ENCODE data around the gene ST13. TPM values are rescaled to one million over a fixed set of nuclear protein-coding genes. Genes with fewer than 3 reads are reported as not detected.
"Not testable (repeated sequence)": the region's sequence is repeated elsewhere in the genome, so short reads cannot be mapped to it uniquely, and the experiment has no call there.

Gene ST13
- total RNA-seq, 2 experiments from 2014 or later = 240 to 263 TPM

- Mint-ChIP-seq H3K36me3 (peaks cover 41% of the 10 kb centered on the region), H3K4me1 (ENCODE audit: low read depth) (no peaks in the 10 kb centered on the region), H3K4me3 (no peak overlapping the region), H3K27me3 (no peaks in the 10 kb centered on the region), H3K9me3 (no peaks in the 10 kb centered on the region), H3K27ac (no peak overlapping the region)
- intact Hi-C loops (cut with micrococcal nuclease) = no loop called here
- ChIA-PET POLR2A (interaction anchor here (0.6 kb wide), 1 partner anchor 92 kb away, joined by 3 read pairs; no protein-coding TSS in a partner anchor), CTCF (interaction anchor here (0.8 to 0.9 kb wide), 2 partner anchors 16 to 152 kb away, joined by 3 to 4 read pairs; no protein-coding TSS in a partner anchor)
- DNase-seq = no peak
These were observed 21.8 kb downstream of the ST13 start for GRCh38 chr22:40834619-40835018.

- ChIA-PET POLR2A (no interaction called here), CTCF (interaction anchor here (1.3 kb wide), 1 partner anchor 146 kb away, joined by 3 read pairs; no protein-coding TSS in a partner anchor)
- no peak for DNase-seq
- Mint-ChIP-seq H3K4me1 (ENCODE audit: low read depth) (no peaks in the 10 kb centered on the region), H3K4me3 (no peak overlapping the region), H3K27me3 (no peaks in the 10 kb centered on the region), H3K36me3 (peaks cover 31% of the 10 kb centered on the region), H3K27ac (no peak overlapping the region), H3K9me3 (no peaks in the 10 kb centered on the region)
- intact Hi-C loops (cut with micrococcal nuclease) = no loop called here
These were observed 27.3 kb downstream of the ST13 start for GRCh38 chr22:40829131-40829530.

DNA sequence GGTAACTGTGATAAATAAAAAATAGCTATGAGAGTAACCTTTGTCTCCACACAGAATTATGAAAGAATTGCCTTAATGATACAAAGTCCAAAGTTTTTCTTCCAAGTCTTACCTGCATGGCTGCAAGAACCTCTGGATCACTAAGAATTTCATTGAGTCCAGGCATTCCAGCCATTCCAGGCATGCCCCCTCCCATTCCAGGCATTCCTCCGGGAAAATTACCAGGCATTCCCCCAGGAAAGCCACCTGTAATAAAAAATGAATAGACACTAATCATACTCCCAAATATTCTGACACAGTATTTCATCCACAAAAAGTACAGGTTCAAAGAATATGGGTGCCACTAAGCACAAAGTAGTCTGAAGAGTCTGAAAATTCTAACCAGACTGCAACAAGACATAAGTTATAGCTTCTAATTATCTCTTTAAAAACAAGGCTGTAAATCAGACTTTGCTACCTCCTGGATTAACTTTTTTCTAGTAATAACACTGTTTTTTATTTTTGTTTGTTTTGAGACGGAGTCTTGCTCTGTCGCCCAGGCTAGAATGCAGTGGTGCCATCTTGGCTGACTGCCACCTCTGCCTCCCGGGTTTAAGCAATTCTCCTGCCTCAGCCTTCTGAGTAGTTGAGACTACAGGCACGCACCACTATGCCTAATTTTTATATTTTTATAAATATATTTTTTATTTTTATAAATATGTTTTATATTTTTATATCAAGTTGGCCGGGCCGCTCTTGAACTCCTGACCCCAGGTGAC, 29.3 kb downstream of the ST13 start:
- Mint-ChIP-seq H3K27me3 (no peaks in the 10 kb centered on the region), H3K27ac (no peak overlapping the region), H3K4me3 (no peak overlapping the region), H3K4me1 (ENCODE audit: low read depth) (no peaks in the 10 kb centered on the region), H3K9me3 (no peaks in the 10 kb centered on the region), H3K36me3 (peaks cover 24% of the 10 kb centered on the region)
- ChIA-PET CTCF (no interaction called here), POLR2A (no interaction called here)
- intact Hi-C loops (cut with micrococcal nuclease) = no loop called here
- DNase-seq = no peak

GRCh38 chr22:40826292-40826691, 30.1 kb downstream of the ST13 start:
- H3K27ac Mint-ChIP-seq; H3K4me3 Mint-ChIP-seq; POLR2A ChIA-PET; CTCF ChIA-PET; intact Hi-C loops (cut with micrococcal nuclease); H3K4me1 Mint-ChIP-seq (ENCODE audit: low read depth); H3K9me3 Mint-ChIP-seq; H3K27me3 Mint-ChIP-seq; DNase-seq: not testable (repeated sequence)
- peaks cover 22% of the 10 kb centered on the region for H3K36me3 Mint-ChIP-seq

DNA sequence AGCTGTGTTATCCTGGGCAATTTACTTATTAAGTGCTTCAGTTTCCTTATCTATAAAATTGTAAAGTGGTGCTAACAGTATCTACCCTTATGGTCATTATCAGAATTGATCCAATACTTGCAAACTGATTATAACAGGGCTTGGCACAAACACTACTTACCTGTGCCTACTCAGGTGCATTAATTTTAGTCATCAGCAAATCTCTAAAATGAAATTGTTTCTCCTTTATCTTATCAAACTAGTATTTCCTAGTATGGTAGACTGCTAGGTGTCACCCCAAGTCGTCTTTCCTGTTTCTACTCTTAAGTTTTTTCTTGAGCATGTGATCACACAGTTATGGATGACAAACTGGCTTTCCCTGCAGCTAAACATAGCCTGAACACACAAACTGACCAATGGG, 33.0 kb downstream of the ST13 start:
- intact Hi-C loops (cut with micrococcal nuclease) = no loop called here
- Mint-ChIP-seq H3K27me3 (no peaks in the 10 kb centered on the region), H3K9me3 (no peaks in the 10 kb centered on the region), H3K4me1 (ENCODE audit: low read depth) (peaks cover 10% of the 10 kb centered on the region), H3K36me3 (peaks cover 7% of the 10 kb centered on the region), H3K4me3 (no peak overlapping the region), H3K27ac (no peak overlapping the region)
- no peak for DNase-seq
- CTCF ChIA-PET = interaction anchor here (1.4 to 2.0 kb wide), 2 partner anchors 16 to 140 kb away, joined by 3 to 5 read pairs; no protein-coding TSS in a partner anchor
- POLR2A ChIA-PET = no interaction called here

DNA sequence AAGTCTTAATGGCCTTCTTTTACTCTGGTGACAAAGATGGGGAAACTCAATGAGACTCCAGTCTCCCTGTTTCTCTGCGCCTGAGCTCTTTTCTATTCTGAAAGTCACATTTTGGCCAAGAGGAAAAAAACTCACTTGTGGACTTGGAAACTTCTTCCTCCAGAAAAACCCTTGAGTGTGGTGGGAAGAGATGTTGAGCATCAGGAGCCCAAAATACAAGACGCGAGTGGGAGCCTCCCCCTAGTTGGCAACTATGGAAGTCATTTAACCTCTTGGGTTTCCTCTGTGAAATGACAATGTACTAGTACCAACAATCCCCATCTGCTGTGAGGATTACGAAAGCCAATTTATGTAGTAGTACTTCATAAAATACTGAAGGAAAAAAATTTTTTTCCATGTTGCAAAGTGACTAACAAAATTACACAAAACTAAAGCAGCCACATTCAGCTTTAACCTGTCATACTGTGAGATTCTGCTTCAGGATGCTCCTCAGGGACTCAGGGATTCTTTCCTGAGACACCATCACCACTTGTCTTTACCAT, 36.8 kb downstream of the ST13 start:
- CTCF ChIA-PET = interaction anchor here (0.6 to 5.1 kb wide), 6 partner anchors 37 to 457 kb away, joined by 3 to 23 read pairs (median 3); no protein-coding TSS in a partner anchor
- peak overlapping the region; percentile 92 for H3K4me3 Mint-ChIP-seq
- H3K36me3 Mint-ChIP-seq = peaks cover 5% of the 10 kb centered on the region
- peaks cover 31% of the 10 kb centered on the region for H3K4me1 Mint-ChIP-seq (ENCODE audit: low read depth)
- H3K27ac Mint-ChIP-seq = peak overlapping the region; percentile 69
- no peaks in the 10 kb centered on the region for H3K9me3 Mint-ChIP-seq
- no peaks in the 10 kb centered on the region for H3K27me3 Mint-ChIP-seq
- POLR2A ChIA-PET = interaction anchor here (1.1 to 1.5 kb wide), 3 partner anchors 37 to 132 kb away, joined by 3 to 9 read pairs (median 3); partner anchors contain the start of genes ST13 and XPNPEP3
- intact Hi-C loops (cut with micrococcal nuclease) = loop anchor here (1.0 to 10.0 kb wide), 5 partner anchors 37 to 271 kb away; partner anchors contain the start of genes RBX1 and ST13
- peak; percentile 20 for DNase-seq

- ChIA-PET POLR2A (interaction anchor here (1.4 to 1.5 kb wide), 2 partner anchors 37 to 133 kb away, joined by 3 to 9 read pairs; partner anchors contain the start of genes ST13 and XPNPEP3), CTCF (interaction anchor here (0.6 to 5.1 kb wide), 10 partner anchors 12 to 458 kb away, joined by 3 to 23 read pairs (median 3); partner anchors contain the start of gene ST13)
- no peaks in the 10 kb centered on the region for H3K9me3 Mint-ChIP-seq
- H3K27ac Mint-ChIP-seq = peak within 1 kb of the TSS; percentile 76
- intact Hi-C loops (cut with micrococcal nuclease) = loop anchor here (1.0 to 10.0 kb wide), 5 partner anchors 37 to 272 kb away; partner anchors contain the start of genes RBX1 and ST13
- peak within 1 kb of the TSS; percentile 92 for H3K4me3 Mint-ChIP-seq
- H3K36me3 Mint-ChIP-seq = peaks cover 7% of the 10 kb centered on the region
- peak; percentile 92 for DNase-seq
- H3K27me3 Mint-ChIP-seq = no peaks in the 10 kb centered on the region
- H3K4me1 Mint-ChIP-seq (ENCODE audit: low read depth) = peaks cover 33% of the 10 kb centered on the region
These were observed 37.5 kb downstream of the ST13 start, which contains the start of gene SLC25A17 for GRCh38 chr22:40818747-40819598. Gene SLC25A17, minus strand, starts transcription at chr22:40819346. Its CDS starts 98 bp downstream, at chr22:40819248.

GRCh38 chr22:40818192-40818746, 38.2 kb downstream of the ST13 start:
- CTCF ChIA-PET = interaction anchor here (1.2 to 5.1 kb wide), 6 partner anchors 13 to 135 kb away, joined by 3 to 23 read pairs (median 3); partner anchors contain the start of gene ST13
- POLR2A ChIA-PET = interaction anchor here (0.7 to 1.5 kb wide), 2 partner anchors 38 to 420 kb away, joined by 3 to 9 read pairs; partner anchors contain the start of genes ST13 and XPNPEP3
- Mint-ChIP-seq H3K27ac (peak overlapping the region; percentile 76), H3K4me1 (ENCODE audit: low read depth) (peaks cover 35% of the 10 kb centered on the region), H3K4me3 (peak overlapping the region; percentile 92), H3K36me3 (peaks cover 9% of the 10 kb centered on the region), H3K9me3 (no peaks in the 10 kb centered on the region), H3K27me3 (no peaks in the 10 kb centered on the region)
- DNase-seq = no peak
- intact Hi-C loops (cut with micrococcal nuclease) = loop anchor here (2.0 to 10.0 kb wide), 2 partner anchors 103 to 273 kb away; no protein-coding TSS in a partner anchor

GRCh38 chr22:40817737-40818136, 38.7 kb downstream of the ST13 start:
- peaks cover 9% of the 10 kb centered on the region for H3K36me3 Mint-ChIP-seq
- no peaks in the 10 kb centered on the region for H3K9me3 Mint-ChIP-seq
- intact Hi-C loops (cut with micrococcal nuclease) = loop anchor here (2.0 to 10.0 kb wide), 2 partner anchors 103 to 273 kb away; no protein-coding TSS in a partner anchor
- peak overlapping the region; percentile 76 for H3K27ac Mint-ChIP-seq
- ChIA-PET CTCF (interaction anchor here (1.2 to 5.1 kb wide), 5 partner anchors 17 to 135 kb away, joined by 3 to 23 read pairs (median 3); partner anchors contain the start of gene ST13), POLR2A (interaction anchor here (0.7 kb wide), 1 partner anchor 419 kb away, joined by 3 read pairs; no protein-coding TSS in a partner anchor)
- peaks cover 35% of the 10 kb centered on the region for H3K4me1 Mint-ChIP-seq (ENCODE audit: low read depth)
- no peaks in the 10 kb centered on the region for H3K27me3 Mint-ChIP-seq
- no peak for DNase-seq
- peak overlapping the region; percentile 92 for H3K4me3 Mint-ChIP-seq

DNA sequence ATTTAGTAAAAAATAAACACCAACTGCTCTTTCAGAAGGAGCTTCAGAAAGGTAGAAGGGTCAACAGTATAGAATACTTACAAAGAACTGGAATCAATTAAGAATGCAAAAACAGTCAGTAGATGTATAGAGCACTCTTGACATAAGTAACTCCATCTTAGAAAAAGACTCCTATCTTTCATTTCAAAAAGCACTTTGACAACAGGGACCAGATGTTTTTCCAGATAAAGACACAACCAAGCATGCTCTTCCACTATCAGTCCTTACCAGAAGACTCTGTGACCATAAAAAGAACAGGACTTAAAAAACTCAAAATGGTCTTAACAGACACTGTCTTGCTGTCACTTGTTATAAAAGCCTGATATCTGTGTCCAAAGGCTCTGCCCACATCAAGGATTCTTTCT, 42.5 kb downstream of the ST13 start:
- Mint-ChIP-seq H3K4me3 (no peak overlapping the region), H3K4me1 (ENCODE audit: low read depth) (peaks cover 27% of the 10 kb centered on the region), H3K27me3 (no peaks in the 10 kb centered on the region), H3K27ac (no peak overlapping the region), H3K9me3 (no peaks in the 10 kb centered on the region), H3K36me3 (peaks cover 9% of the 10 kb centered on the region)
- no peak for DNase-seq
- POLR2A ChIA-PET = no interaction called here
- CTCF ChIA-PET = no interaction called here
- intact Hi-C loops (cut with micrococcal nuclease) = loop anchor here (10.0 kb wide), 1 partner anchor 99 kb away; no protein-coding TSS in a partner anchor
